GM18873 (cell line): ENCODE data around the gene NEDD4L.
"Not testable (repeated sequence)": the region's sequence is repeated elsewhere in the genome, so short reads cannot be mapped to it uniquely, and the experiment has no call there.

ENCODE experiments used
- ATAC-seq: cut with Tn5 transposase; IDR thresholded peaks from one replicate; pipeline ENCODE4 v1.9.1; 2021; ENCODE audit warnings: mild to moderate bottlenecking, moderate library complexity, moderate number of reproducible peaks; ENCODE audit not compliant: unreplicated experiment, low FRiP score

NEDD4L gene

DNA sequence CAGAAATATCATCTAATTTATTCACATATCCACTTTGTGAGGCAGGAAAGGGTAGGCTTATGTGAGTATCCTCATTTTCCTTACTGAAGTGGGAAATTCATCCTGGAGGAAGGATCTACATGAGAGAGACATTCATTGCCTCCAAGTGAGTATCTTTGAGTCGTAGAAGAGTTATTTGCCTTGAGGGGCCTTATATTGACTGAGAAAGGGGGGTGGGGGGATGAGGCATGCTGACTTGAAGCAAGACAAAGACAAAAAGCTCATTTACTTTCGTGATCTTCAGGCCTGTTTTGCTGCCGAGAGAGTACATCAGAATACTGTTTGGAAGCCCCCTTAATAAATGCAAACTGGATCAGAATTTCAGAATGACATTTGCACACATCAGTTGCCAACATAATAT is 17.6 kb upstream of the NEDD4L start:
- ATAC-seq: no peak

DNA sequence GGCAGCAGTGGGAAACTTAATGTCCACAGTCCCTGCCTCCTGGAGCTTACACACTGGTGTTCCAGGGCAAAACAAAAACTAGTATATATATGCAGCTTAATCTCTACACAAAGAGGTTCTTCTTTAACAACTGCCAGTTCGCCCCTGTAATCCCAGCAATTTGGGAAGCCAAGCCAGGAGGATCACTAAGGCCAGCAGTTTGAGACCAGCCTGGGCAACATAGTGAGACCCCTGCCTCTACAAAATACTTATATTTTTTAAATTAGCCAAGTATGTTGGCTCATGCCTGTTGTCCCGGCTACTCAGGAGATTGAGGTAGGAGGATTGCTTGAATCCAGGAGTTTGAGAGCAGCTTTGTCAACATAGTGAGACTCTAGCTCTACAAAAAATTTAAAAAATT is 17.2 kb upstream of the NEDD4L start:
- ATAC-seq: no peak

DNA sequence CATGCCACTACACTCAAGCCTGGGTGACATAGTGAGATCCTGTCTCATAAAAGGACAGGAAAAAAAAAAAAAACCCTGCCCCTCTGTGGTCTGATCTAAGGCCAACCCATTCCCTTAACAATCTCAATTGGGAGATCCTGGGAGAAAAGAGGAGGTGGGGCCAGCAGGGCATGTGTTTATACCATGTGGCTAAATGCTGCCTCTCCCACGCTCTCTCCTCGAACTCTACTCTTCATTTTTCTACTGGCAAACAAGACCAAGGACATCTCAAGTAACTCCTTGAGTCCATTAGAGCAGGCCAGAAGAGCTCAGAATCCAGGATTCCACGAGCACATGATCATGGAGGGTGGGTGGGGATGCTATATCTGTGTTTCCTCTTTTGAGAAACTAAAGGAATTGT is 16.7 kb upstream of the NEDD4L start:
- no peak for ATAC-seq

DNA sequence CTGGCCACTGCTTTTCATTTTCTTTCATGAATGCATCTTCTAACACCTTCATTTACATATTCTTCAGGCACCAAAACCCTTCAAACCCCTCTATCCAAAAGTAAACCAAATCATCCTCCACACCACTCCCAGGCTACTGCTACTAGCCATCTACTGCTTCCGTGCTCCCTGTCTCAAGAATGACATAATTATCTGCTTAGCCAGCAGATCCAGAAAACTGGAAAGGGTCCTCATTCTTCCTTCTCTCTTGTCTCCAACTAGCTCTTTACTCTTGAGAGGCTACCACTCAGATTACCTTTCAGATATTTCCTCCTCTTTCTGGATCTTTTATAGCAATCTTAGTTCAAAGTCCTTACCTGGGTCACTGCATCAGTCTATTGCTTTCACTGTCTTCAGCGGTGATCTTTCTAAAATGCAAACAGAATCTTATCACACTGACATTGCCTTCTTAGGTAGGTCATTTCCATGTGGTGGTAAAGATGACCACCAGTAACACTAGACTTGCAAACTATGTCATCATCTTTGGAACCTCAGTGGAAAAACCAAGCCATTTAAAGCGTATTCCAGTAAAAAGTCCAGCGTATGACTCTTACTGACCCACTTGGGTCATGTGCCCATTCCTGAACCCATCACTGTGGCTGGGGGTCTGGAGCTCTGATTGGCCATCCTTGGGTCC is 15.8 kb upstream of the NEDD4L start:
- ATAC-seq: no peak

DNA sequence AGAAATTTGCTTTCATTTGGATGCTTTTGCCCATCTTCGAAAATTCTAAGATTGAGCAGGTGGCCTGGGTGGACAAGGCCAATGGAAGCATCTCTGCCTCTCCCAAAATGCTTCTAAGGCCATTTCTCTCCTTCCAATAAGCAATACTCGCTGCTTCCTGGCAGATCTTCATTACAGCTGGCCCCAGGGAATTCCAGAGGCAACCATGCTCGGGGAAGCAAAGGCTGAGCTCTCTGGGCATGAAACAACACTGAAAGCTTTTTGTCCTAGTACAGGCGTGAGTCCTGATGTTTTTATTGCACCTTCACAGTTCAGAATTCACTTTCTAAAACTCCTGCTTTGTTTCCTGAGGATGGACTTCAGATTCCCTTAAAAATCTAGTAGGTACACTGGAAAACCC is 11.8 kb upstream of the NEDD4L start:
- ATAC-seq: no peak

DNA sequence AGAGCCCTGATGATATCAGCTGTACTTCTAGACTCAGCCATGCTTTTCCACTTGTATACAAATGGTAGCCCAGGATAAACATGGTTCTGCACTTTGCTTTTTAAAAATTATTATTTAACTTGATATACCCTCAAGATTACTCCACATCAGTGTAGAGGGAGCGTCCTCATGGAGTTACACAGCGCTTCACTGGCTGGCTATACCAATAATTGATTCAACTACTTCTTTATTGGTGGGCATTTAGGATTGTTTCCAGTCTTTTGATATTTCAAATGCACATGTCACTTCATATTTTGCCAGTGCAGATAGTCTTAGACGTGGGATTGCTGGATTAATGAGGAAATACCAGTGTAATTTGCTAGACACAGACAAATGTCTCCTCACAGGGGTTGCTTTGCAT is 10.8 kb upstream of the NEDD4L start:
- no peak for ATAC-seq

DNA sequence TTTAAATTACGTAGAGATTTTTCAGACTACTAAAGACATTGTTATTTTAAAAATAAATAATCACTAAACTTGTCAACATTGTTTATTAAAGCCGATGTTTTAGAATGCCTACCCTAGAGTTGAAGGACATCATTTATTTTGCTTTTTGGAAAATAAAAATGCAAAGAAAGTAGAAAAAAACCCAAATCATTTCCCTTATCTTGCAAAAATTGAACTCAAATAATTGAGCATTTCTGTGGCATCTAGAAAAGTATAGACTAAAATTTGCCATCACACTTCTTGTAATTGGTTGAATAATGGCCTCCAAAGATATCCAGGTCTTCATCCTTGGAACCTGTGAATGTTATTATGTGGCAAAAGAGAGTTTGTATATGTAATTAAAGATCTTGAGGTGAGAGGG is 9.7 kb upstream of the NEDD4L start:
- ATAC-seq: no peak

DNA sequence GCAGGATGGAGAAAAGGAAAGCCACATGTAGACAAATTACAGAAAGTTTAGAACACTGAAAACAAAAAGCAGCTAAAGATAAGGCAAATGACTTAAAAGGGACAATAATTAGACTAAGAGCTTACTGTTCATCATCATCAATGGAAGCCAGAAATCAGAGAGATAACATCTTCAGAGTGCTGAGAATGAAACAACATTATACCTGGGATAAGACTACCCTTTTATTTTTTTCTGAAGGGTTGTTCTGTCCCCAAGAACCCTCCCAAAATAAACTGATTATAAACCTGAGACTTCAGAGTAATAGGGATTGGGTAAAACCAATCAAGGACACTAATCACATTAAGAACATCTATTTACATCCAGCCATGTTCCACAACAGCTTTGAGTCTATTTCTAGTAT is 6.9 kb upstream of the NEDD4L start:
- ATAC-seq: no peak

DNA sequence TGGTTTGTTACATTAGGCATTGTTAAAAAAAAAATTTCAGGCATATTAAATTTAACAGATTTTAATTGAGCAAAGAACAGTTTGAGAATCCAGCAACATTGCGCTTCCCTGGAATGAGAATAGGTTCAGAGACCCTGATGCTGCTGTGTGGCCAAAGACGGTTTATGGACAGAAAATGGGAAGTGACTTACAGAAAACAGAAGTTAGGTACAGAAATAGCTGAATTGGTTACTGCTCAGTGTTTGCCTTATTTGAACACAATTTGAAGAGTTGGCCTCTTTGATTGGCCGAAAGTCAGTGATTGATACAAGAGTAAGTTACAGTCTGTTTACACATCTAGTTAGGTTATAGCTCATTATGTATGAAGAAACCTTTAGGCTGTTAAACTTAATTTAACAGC is 6.0 kb upstream of the NEDD4L start:
- no peak for ATAC-seq

DNA sequence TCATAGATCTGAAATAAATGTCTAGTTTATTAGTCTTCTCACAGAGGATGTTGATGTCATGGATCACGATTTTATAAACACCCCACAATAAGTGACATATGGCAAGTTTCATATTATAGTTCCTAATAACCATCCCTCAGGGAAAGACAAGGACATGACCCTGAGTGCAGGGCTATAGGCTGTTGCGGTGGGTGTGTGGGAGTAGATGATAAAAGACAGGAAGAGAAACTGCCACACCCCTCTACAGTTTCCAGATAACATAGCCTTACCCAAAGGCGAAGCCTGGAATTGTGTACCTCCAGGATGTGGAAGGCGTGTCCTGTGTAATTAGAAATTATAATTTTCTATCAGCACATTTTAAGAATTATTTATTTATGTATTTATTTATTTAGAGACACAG is 2.4 kb upstream of the NEDD4L start:
- no peak for ATAC-seq

DNA sequence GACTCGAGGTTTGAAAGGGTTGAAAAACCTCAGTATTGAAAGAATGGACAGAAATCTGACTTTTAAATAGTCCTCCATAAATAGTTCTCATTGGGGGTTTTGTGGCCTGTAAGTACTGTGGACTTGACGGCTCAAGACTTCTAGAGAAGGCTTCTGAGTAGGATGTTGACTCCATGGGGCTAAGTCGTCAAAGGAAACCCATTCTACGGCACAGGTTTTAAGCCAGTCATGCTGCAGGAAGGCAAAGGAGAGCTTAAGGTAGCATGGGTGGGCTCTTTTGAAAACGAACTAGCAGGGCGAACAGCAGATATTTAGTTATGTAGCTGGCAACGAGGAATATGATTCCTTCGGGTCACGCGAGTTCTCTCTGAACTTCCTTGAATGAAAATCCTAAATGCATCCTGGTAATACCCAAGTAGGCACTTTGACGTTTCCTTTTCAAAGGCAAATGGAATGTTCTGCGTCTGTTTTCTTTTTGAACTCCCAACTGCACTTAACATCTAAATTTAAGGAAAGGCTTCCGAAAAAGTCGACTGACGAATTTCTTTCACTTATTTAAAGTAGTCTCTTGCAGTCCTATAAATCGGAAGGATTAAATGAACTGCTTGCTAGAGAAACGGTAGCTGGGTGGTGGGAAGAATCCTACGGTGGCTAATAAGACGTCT is 1.1 kb upstream of the NEDD4L start:
- no peak for ATAC-seq

DNA sequence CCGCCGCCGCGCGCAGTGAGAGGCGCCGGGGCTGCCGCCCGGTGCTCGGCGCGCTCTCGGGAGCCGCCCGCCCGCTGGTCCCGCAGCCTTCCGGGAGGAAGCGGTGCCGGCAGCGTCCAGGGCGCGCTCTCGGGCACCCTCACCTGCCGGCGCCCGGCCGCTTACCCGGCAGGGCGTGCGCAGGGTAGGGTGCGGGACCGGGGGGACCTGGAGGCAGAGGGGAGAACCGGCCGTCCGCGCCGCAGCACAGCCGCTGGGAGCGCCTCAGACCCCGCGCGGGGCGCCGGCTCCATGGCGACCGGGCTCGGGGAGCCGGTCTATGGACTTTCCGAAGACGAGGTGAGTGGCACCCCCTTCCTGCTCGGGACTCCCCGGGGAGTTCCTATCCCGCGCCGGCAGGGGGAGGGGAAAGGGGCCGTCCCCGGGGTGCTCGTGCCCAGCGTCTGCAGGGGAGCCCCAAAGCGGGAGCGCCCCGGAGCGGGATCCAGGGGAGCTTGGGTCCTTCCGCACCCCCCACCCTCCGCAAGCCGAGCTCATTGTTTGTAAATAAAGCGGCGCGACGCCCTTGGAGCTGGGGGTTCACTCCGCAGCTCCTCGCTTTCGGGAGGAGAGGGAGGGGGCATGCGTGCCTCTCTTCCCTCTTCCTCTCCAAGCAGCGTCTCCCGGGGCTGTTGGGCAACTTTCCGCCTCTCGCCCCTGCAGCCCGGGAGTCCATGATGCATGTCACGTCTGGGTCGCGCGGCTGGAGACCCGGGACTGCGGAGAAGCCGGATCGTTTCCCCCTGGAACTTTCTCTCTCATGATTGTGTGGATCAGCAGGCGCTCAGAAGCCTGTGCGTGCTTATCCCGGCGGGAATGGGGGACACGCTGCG is 580 bp downstream of the NEDD4L start:
- peak; percentile 31 for ATAC-seq

DNA sequence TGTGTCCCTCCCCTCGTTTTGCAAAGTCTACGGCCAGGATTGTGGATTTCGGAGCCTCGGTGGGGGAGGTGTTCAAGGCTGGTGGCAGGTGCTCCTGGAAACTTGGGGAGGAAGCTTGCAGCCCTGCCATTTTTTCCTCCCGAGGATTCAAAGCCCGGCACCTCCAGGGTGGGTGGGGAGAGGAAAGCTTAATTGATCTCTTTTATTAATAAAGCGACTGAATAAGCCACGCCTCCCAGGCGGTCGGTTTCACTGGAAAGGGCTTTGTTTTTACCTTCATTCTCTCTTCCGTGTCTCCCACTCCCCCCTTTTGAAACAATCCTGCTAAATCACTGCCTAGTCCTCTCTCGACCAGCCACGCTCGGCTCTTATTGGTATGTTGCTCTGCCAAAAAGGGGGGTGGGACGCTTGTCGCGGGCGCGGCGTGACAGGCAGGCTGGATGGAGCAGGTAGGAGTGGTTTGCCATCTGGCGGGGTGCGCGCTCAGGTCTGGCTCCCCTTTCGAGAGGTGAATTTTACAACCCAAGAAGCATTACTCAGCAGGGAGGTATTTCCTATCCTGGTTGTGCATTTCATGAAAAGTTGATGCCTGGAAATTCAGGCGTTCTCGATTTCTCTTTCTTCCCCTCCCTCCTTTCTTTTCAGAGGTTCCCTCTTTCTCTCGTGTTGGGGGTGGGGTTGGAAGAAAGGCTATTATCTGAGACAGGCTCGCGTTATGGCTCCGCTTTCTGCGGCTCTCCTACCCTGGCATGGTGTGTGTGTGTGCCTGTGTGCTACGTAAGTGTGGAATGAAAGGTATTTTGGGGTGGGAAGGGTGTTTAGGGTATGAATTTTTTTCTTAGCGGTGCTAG is 1.4 kb downstream of the NEDD4L start:
- ATAC-seq: no peak

DNA sequence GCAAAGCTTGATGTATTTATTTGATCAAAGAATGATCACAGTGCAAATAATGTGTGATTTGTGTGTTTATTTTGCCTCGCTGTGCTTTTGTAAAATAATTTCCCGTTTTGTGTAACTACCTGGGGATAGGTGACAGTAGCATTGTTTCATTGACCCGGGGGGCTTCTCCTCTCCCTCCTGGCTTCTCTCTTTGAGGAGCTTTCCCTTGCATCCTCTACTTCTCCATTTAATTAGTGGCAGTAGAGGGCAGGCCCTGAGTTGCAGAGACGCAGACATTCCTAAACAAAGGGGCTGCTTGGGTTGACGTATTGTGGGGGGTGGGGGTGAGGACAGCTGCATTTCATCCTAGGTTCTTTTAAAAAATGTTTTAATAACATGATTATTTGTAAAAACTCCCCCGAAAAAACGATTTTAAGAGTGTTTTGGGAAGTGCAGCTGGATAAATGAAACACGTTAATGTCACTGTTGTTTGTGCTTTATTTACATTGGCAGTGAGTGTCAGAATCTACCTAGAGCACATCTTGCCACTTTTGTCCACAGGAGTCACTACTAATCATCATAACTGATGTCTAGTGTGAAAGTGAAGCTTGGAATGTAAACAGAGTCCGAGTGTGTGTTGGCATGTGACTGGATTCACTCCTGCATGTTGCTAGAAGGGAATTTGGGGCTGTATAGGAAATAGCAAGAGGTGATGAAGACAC is 2.2 kb downstream of the NEDD4L start:
- no peak for ATAC-seq

DNA sequence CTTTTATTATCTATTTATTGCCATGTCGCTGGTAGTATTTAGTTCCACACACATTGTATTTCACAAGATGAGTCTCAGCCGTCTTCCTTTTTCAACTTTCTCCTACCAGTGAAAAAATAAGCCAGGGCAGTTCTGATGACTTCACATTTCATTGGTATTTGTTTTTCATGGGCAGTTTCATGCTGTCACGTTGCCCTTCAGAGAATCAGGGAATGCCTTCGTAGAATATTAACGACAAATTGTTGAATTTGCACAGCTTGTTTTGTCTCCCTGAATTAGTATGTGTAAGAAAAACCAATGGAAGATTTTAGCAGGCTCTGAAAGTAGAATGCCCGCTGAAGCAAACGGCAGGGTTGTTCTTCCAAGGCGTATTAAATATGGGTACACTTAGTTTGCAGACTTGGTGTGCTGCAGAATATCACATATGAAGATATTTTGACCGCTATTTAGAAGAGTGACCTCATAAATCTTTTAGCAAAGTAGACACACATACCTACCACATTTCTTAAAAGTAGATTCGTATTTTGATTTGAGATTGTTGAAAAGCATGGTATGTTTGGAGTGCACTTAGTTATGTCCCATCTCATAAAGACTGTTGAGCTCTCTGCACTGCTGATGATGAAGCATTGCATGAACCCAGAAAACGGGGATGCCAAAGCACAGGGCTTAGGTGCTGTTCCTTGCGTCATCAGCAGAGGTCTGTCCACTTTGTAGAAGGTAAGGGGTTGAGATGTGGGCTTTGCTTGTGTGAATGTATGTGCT is 2.9 kb downstream of the NEDD4L start:
- no peak for ATAC-seq

DNA sequence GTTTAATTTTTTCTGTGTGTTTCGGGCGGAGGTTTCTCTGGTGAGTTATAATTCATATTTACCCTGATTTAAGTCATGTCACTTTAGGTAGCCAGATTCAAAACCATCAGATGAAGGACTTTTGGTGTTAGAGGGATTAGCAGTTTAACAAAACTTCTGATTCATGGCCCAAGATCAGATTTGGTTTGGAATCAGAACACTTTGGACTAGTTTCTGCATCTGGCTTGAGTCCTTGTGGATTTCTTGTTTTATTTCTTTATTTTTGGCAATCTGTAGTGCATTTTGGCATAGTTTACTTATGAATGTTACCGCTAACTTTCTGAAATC is 3.5 kb downstream of the NEDD4L start:
- ATAC-seq: no peak

DNA sequence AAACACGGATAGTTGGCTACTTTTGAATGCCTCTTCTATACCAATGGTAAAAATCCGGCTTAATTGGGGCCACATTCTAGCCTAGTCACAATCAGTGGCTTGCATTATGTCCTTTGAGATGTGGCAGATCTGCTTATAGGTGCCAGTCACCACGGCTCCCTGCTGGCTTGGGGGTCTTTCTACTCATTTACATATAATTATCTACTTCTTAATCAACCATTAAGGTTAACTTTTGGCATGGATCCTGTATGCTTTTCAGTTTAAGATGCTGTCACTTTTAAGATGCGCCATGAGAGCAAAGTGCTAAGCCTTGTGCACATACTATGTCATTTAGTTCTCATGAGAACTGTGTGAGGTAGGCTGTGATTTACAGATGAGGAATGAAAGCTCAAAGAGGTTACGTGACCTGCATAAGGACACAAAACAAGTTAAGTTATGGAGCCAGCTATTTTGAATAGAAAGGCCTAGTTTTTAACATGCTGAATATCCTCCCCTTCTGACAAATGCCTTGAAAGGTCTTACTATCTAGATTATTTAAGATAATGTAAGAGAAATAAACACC is 4.1 kb downstream of the NEDD4L start:
- ATAC-seq: no peak

DNA sequence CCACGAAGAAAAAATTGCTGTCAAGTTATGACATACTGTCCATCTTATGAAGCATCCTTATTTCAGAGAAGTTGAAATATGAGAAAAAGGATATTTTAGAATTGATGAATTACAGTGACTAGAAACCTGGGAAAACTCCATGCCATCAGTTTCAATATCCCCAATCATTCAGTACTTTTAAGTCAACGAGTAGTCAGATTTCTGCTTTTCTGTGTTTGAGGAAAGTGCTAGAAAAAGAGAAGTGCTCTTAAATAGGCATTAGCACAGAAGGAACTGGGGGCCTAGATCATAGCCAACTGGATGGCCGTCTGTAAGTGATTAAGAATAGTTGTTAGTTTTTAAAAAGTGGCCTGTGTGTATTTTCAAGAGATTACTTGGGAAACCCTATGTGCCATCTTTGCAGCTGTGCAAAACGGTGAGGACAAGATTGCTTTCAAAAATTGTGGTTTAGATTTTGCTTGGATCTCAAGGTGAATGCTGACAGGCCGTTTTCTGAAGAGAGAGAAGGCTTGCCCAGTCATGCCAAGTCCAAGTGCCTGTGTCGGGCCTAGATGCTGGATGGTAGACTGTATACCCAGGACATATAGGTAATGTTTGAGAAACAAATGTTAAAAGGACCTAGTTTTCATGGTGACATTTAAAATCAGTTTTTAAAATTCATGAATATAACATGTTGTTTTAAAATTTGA is 5.1 kb downstream of the NEDD4L start:
- no peak for ATAC-seq

DNA sequence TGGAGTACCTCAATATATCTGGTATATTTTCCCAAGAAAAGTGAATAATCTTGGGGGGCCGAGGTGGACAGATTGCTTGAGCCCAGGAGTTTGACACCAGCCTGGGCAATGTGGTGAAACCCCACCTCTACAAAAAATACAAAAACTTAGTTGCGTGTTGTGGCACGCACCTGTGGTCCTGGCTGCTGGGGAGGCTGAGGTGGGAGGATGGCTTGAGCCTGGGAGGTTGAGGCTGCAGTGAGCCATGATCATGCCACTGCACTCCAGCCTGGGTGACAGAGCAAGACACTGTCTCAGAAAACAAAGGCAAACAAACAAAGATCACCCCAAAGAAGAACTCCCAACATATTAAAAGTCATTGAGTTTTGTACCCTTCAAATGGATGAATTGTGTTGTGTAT is 6.9 kb downstream of the NEDD4L start:
- ATAC-seq: not testable (repeated sequence)
